ENCODE measurements around the gene PLCD3.
A peak's percentile ranks its signal among the peaks of the same experiment; 100 is the strongest.

DNA sequence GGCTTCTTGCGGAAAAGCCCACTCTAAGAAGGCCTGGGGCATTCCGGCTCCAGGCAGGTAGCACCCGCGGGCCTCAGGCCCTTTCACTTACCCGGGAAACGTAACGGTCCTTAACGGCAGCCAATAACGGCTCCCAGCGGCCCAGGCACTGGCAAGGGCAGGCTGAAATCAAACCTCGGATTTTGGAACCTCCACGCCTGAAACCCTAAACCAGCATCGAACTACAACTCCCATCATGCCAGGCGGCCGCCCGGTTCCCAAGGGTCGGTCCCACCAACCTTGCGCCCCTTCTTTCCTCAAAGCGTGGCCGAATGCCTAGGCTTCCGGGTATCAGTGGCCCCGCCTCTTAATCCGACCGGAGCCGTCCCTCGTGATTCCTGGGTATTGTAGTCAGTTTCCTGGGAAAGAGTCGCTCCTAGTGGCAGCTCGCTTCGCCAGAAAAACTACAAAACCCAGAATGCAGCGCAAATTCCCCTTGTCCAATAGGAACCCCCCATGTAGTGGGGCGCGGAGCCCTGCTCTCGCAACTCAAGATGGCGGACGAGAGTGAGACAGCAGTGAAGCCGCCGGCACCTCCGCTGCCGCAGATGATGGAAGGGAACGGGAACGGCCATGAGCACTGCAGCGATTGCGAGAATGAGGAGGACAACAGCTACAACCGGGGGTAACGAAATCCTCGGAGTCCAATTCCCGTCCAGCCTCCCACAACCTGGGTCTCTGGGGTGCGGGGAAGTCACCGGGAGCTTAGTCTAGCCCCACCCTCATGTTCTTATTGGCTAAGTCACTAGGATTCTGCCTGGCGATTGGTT is 71.3 kb downstream of the PLCD3 start, which contains the start of gene NMT1:
- TF ChIP-seq, protein P1, sequence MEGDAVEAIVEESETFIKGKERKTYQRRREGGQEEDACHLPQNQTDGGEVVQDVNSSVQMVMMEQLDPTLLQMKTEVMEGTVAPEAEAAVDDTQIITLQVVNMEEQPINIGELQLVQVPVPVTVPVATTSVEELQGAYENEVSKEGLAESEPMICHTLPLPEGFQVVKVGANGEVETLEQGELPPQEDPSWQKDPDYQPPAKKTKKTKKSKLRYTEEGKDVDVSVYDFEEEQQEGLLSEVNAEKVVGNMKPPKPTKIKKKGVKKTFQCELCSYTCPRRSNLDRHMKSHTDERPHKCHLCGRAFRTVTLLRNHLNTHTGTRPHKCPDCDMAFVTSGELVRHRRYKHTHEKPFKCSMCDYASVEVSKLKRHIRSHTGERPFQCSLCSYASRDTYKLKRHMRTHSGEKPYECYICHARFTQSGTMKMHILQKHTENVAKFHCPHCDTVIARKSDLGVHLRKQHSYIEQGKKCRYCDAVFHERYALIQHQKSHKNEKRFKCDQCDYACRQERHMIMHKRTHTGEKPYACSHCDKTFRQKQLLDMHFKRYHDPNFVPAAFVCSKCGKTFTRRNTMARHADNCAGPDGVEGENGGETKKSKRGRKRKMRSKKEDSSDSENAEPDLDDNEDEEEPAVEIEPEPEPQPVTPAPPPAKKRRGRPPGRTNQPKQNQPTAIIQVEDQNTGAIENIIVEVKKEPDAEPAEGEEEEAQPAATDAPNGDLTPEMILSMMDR (IDR thresholded peaks at IDR 0.05), result peak in 1 of 6 experiments; percentile 12
- peak; percentile 87 to 88 for TF ChIP-seq POLR2A (IDR thresholded peaks at IDR 0.05)

All from adrenal gland (tissue), 5 donors.